Suprapubic skin (tissue), 3 donors: Measurements from ENCODE around the gene ZNF335.

Source experiments
- CTCF ChIP-seq, 2 donors: fragments of 200-600 bp in 1 of 2; fragments of 450-650 bp in 1 of 2; sonication (generic) in 1 of 2; IDR thresholded peaks; one replicate each; pipeline ENCODE4 v1.5.1; 2016 to 2019; ENCODE audit warnings: antibody characterized with exemption in 2 of 2, mild to moderate bottlenecking in 1 of 2, moderate library complexity in 1 of 2
- POLR2A ChIP-seq, 2 donors: fragments of 450-650 bp; IDR thresholded peaks; one replicate each; pipeline ENCODE4 v1.6.1; 2017; ENCODE audit warnings: antibody characterized with exemption in 2 of 2, mild to moderate bottlenecking in 2 of 2, moderate library complexity in 2 of 2

DNA sequence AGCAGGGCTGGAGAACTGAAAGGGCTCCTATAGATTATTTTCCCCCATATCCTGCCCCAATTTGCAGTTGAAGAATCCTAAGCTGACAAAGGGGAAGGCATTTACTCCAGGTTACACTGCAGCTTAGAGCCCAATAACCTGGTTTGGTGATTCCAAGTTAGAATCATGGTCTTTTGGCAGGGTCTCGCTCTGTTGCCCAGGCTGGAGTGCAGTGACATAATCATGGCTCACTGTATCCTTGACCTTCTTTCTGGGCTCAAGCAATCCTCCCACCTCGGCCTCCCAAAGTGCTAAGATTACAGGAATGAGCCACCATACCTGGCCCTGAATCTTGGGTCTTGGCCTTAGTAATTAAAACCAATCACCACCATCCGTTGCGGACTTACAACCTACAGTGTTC lies 35.7 kb upstream of the ZNF335 start:
- TF ChIP-seq CTCF (IDR thresholded peaks at IDR 0.05) = no peak
- no peak for TF ChIP-seq POLR2A (IDR thresholded peaks at IDR 0.05)
